Measurements from ENCODE around the gene PTGER1. TPM values are rescaled to one million over a fixed set of nuclear protein-coding genes. Genes with fewer than 3 reads are reported as not detected.

The PTGER1 gene
- total RNA-seq, 2 donors from 2014 or later: 0.81 to 1.0 TPM

- no peak overlapping the region for H3K27ac Mint-ChIP-seq
- peak; percentile 97 for DNase-seq
- no peaks in the 10 kb centered on the region for H3K9me3 Mint-ChIP-seq
- H3K27me3 Mint-ChIP-seq (ENCODE audit: insufficient read depth): no peaks in the 10 kb centered on the region
- Histone ChIP-seq H3K9ac (ENCODE audit: extremely low read depth, low read length, poor library complexity, severe bottlenecking) (no peak overlapping the region), H3K27me3 (ENCODE audit: control insufficient read depth, insufficient read depth, low read length, poor library complexity, severe bottlenecking) (no peaks in the 10 kb centered on the region), H3K4me1 (ENCODE audit: control insufficient read depth, insufficient read depth, low read length) (no peaks in the 10 kb centered on the region), H3K9me3 (ENCODE audit: control insufficient read depth, low read length) (no peaks in the 10 kb centered on the region), H3K36me3 (ENCODE audit: control insufficient read depth, insufficient read depth, low read length) (peaks cover 34% of the 10 kb centered on the region), H3K27ac (ENCODE audit: low read depth, low read length) (no peak overlapping the region), H3K4me3 (ENCODE audit: low read length) (no peak overlapping the region)
- 63 to 89% methylated on average over 22 to 43 of the region's 43 CpGs for WGBS, 2 experiments (ENCODE audit: insufficient coverage in 1 of 2, insufficient read length in 1 of 2)
- peaks cover 33% of the 10 kb centered on the region for H3K36me3 Mint-ChIP-seq (ENCODE audit: low read depth)
- TF ChIP-seq, protein P1, sequence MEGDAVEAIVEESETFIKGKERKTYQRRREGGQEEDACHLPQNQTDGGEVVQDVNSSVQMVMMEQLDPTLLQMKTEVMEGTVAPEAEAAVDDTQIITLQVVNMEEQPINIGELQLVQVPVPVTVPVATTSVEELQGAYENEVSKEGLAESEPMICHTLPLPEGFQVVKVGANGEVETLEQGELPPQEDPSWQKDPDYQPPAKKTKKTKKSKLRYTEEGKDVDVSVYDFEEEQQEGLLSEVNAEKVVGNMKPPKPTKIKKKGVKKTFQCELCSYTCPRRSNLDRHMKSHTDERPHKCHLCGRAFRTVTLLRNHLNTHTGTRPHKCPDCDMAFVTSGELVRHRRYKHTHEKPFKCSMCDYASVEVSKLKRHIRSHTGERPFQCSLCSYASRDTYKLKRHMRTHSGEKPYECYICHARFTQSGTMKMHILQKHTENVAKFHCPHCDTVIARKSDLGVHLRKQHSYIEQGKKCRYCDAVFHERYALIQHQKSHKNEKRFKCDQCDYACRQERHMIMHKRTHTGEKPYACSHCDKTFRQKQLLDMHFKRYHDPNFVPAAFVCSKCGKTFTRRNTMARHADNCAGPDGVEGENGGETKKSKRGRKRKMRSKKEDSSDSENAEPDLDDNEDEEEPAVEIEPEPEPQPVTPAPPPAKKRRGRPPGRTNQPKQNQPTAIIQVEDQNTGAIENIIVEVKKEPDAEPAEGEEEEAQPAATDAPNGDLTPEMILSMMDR (conservative IDR thresholded peaks at IDR 0.05): peak; percentile 98
- H3K4me3 Mint-ChIP-seq: no peak overlapping the region
- peaks cover 13% of the 10 kb centered on the region for H3K4me1 Mint-ChIP-seq
Measured at GRCh38 chr19:14479975-14480699, 5.0 kb upstream of the PTGER1 start.

- Mint-ChIP-seq H3K9me3 (no peaks in the 10 kb centered on the region), H3K4me1 (peaks cover 13% of the 10 kb centered on the region), H3K36me3 (ENCODE audit: low read depth) (peaks cover 33% of the 10 kb centered on the region), H3K27me3 (ENCODE audit: insufficient read depth) (peaks cover 5% of the 10 kb centered on the region), H3K4me3 (no peak overlapping the region), H3K27ac (no peak overlapping the region)
- 92 to 100% methylated on average over 1 to 14 of the region's 14 CpGs for WGBS, 2 experiments (ENCODE audit: insufficient coverage in 1 of 2, insufficient read length in 1 of 2)
- H3K4me1 ChIP-seq (ENCODE audit: control insufficient read depth, insufficient read depth, low read length): no peaks in the 10 kb centered on the region
- H3K4me3 ChIP-seq (ENCODE audit: low read length): no peak overlapping the region
- no peak overlapping the region for H3K27ac ChIP-seq (ENCODE audit: low read depth, low read length)
- no peaks in the 10 kb centered on the region for H3K27me3 ChIP-seq (ENCODE audit: control insufficient read depth, insufficient read depth, low read length, poor library complexity, severe bottlenecking)
- no peak for DNase-seq
- H3K9ac ChIP-seq (ENCODE audit: extremely low read depth, low read length, poor library complexity, severe bottlenecking): no peak overlapping the region
- TF ChIP-seq, protein P1 (conservative IDR thresholded peaks at IDR 0.05): no peak
- H3K36me3 ChIP-seq (ENCODE audit: control insufficient read depth, insufficient read depth, low read length): peaks cover 34% of the 10 kb centered on the region
- no peaks in the 10 kb centered on the region for H3K9me3 ChIP-seq (ENCODE audit: control insufficient read depth, low read length)
Measured at GRCh38 chr19:14479309-14479974, 4.3 kb upstream of the PTGER1 start.

- WGBS, 2 experiments (ENCODE audit: insufficient coverage in 1 of 2, insufficient read length in 1 of 2): 95 to 96% methylated on average over 15 to 24 of the region's 24 CpGs
- peaks cover 13% of the 10 kb centered on the region for H3K4me1 Mint-ChIP-seq
- H3K27me3 Mint-ChIP-seq (ENCODE audit: insufficient read depth): peaks cover 10% of the 10 kb centered on the region
- no peak overlapping the region for H3K4me3 ChIP-seq (ENCODE audit: low read length)
- no peak overlapping the region for H3K27ac Mint-ChIP-seq
- TF ChIP-seq, protein P1 (conservative IDR thresholded peaks at IDR 0.05): no peak
- no peak overlapping the region for H3K9ac ChIP-seq (ENCODE audit: extremely low read depth, low read length, poor library complexity, severe bottlenecking)
- H3K36me3 ChIP-seq (ENCODE audit: control insufficient read depth, insufficient read depth, low read length): peaks cover 33% of the 10 kb centered on the region
- H3K36me3 Mint-ChIP-seq (ENCODE audit: low read depth): peaks cover 28% of the 10 kb centered on the region
- H3K4me3 Mint-ChIP-seq: no peak overlapping the region
- H3K27me3 ChIP-seq (ENCODE audit: control insufficient read depth, insufficient read depth, low read length, poor library complexity, severe bottlenecking): no peaks in the 10 kb centered on the region
- H3K9me3 ChIP-seq (ENCODE audit: control insufficient read depth, low read length): no peaks in the 10 kb centered on the region
- no peak overlapping the region for H3K27ac ChIP-seq (ENCODE audit: low read depth, low read length)
- H3K4me1 ChIP-seq (ENCODE audit: control insufficient read depth, insufficient read depth, low read length): no peaks in the 10 kb centered on the region
- no peaks in the 10 kb centered on the region for H3K9me3 Mint-ChIP-seq
- DNase-seq: no peak
Measured at GRCh38 chr19:14478113-14478545, 3.0 kb upstream of the PTGER1 start.
